Bronchial epithelial cell (primary cell): ENCODE measurements around the gene ATF7. TPM values are rescaled to one million over a fixed set of nuclear protein-coding genes. Genes with fewer than 3 reads are reported as not detected.

ENCODE experiments used
- DNase-seq: peaks from one replicate; pipeline ENCODE4 v3.0.0-alpha.2; 2010; ENCODE audit warnings: low read depth
- FAIRE-seq: peaks from 2 replicates; lab custom pipeline; 2011; peaks lifted over from hg19 to GRCh38; lab: Jason Lieb, UNC
- H3K27me3 ChIP-seq: 2 replicates; pipeline ENCODE4 v1.5.1; 2011; ENCODE audit warnings: low read length; ENCODE audit not compliant: control insufficient read depth, insufficient read depth
- H3K36me3 ChIP-seq: 2 replicates; pipeline ENCODE4 v1.5.1; 2011; ENCODE audit warnings: low read length; ENCODE audit not compliant: control insufficient read depth, insufficient read depth
- H3K4me3 ChIP-seq: 2 replicates; pipeline ENCODE4 v1.5.1; 2011; ENCODE audit warnings: mild to moderate bottlenecking, low read depth, low read length, control low read depth
- CTCF ChIP-seq: IDR thresholded peaks from 2 replicates; pipeline ENCODE4 v1.5.1; 2011; ENCODE audit warnings: mild to moderate bottlenecking, moderate library complexity, low read length, control low read depth, inconsistent platforms; ENCODE audit not compliant: insufficient read depth, severe bottlenecking
- total RNA-seq: library from RNA; depleted of rRNA; stranded (reverse); fragments of >200 nt; gene quantifications from 2 replicates; pipeline ENCODE4 v1.2.1, GENCODE V29; 2014

The ATF7 gene
- total RNA-seq, 1 donor from 2014 or later, result 5.3 TPM

- Histone ChIP-seq H3K36me3 (peaks cover 42% of the 10 kb centered on the region), H3K4me3 (no peak overlapping the region), H3K27me3 (no peaks in the 10 kb centered on the region)
- DNase-seq (no peak), FAIRE-seq (no peak)
- TF ChIP-seq CTCF, result no peak
Measured at GRCh38 chr12:53461591-53461990, 164.6 kb downstream of the ATF7 start.

GRCh38 chr12:53461059-53461458 lies 165.1 kb downstream of the ATF7 start:
- DNase-seq (no peak), FAIRE-seq (no peak)
- Histone ChIP-seq H3K36me3 (peaks cover 44% of the 10 kb centered on the region), H3K27me3 (no peaks in the 10 kb centered on the region), H3K4me3 (no peak overlapping the region)
- no peak for TF ChIP-seq CTCF

GRCh38 chr12:53459097-53459496 lies 167.1 kb downstream of the ATF7 start:
- TF ChIP-seq CTCF, result no peak
- Histone ChIP-seq H3K27me3 (no peaks in the 10 kb centered on the region), H3K4me3 (no peak overlapping the region), H3K36me3 (peaks cover 45% of the 10 kb centered on the region)
- DNase-seq, result no peak
- no peak for FAIRE-seq

Other genes starting within 250 kb of the ATF7 start
- 23.7 and 30.0 TPM in 2 replicates for gene SP1, start 246.2 kb downstream of the ATF7 start, total RNA-seq
- not detected in 2 replicates for gene AMHR2, start 202.5 kb downstream of the ATF7 start, total RNA-seq
- 29.0 and 40.5 TPM in 2 replicates for gene PRR13, start 184.6 kb downstream of the ATF7 start, total RNA-seq
- gene PCBP2, start 174.3 kb downstream of the ATF7 start, total RNA-seq, result 128 and 133 TPM in 2 replicates
- 2.0 and 3.9 TPM in 2 replicates for gene MAP3K12, start 126.9 kb downstream of the ATF7 start, total RNA-seq
- gene TARBP2, start 125.1 kb downstream of the ATF7 start, total RNA-seq, result 27.6 and 32.4 TPM in 2 replicates
- not detected in 2 replicates for gene NPFF, start 118.9 kb downstream of the ATF7 start, total RNA-seq
- 91.7 and 121 TPM in 2 replicates for gene ATP5MC2, start 49.7 kb upstream of the ATF7 start, total RNA-seq
- 35.3 and 45.6 TPM in 2 replicates for gene CALCOCO1, start 101.1 kb upstream of the ATF7 start, total RNA-seq
- gene CISTR, start 125.6 kb upstream of the ATF7 start, total RNA-seq, result not detected in 2 replicates